Measurements from ENCODE around the gene PIGM.

DNA sequence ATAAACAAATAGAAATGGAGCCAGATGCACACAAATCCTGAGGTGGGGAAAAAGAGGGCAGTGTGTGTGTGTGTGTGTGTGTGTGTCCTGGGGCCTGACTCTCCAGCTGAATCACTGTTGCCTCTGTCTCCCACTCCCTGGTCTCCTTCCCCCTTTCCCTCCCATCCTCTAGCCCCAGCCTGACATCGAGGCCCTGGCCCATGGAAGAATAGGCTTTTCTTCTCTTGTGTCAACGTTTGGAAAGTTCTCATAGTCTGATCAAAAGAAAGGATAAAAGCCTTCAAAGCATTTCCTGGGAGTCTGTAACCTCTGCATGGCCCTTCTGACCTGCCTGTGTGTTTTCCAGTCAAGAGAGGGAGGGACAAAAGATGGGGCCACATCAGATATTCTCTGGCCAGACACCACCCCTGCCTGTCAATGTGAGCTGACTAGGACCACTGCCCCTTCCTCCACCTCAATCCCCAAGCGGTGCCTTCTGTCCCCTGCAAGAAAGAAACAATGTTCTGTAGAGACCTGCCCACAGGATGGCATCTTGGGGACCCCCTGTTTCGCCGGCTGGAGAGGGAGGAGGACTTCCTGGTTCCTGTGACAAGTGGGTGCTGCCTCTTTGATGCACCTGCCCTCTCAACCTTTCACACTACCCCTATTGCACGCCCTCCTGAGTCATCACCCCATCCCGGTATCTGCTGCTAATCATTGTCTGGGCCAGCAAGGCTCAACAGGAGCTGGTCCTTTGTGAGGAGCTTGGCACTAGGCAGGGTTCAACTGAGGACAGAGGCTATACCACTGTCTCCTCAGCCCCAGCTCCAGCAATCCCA lies 22.0 kb upstream of the PIGM start:
- TF ChIP-seq CTCF (IDR thresholded peaks at IDR 0.05): no peak
- TF ChIP-seq, protein P1, sequence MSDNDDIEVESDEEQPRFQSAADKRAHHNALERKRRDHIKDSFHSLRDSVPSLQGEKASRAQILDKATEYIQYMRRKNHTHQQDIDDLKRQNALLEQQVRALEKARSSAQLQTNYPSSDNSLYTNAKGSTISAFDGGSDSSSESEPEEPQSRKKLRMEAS (CRISPR knock-in tag; IDR thresholded peaks at IDR 0.05): no peak
- TF ChIP-seq ZBTB21 (CRISPR knock-in tag; IDR thresholded peaks at IDR 0.05; ENCODE audit: borderline replicate concordance): no peak
- TF ChIP-seq, protein P2, sequence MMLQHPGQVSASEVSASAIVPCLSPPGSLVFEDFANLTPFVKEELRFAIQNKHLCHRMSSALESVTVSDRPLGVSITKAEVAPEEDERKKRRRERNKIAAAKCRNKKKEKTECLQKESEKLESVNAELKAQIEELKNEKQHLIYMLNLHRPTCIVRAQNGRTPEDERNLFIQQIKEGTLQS (CRISPR knock-in tag; conservative IDR thresholded peaks at IDR 0.05): no peak
- no peak for TF ChIP-seq CBFB (CRISPR knock-in tag; IDR thresholded peaks at IDR 0.05; ENCODE audit: low read depth)
- no peak for TF ChIP-seq ERG (CRISPR knock-in tag; IDR thresholded peaks at IDR 0.05)
- TF ChIP-seq SP1 (CRISPR knock-in tag; conservative IDR thresholded peaks at IDR 0.05): no peak
